C4-2B (cell line): ENCODE measurements around the gene CPN2.

Source experiments
- H3K27ac ChIP-seq: fragments of 450-650 bp; 2 replicates; pipeline ENCODE4 v1.5.1; 2017
- CTCF ChIP-seq: fragments of 450-650 bp; conservative IDR thresholded peaks from 2 replicates; pipeline ENCODE4 v1.5.1; 2017; ENCODE audit warnings: mild to moderate bottlenecking
- ZFX ChIP-seq: fragments of 450-650 bp; IDR thresholded peaks from 2 replicates; pipeline ENCODE4 v1.6.1; 2017

Gene CPN2

GRCh38 chr3:194343561-194343893 is 7.6 kb downstream of the CPN2 start:
- H3K27ac ChIP-seq, result no peak overlapping the region
- TF ChIP-seq ZFX (no peak), CTCF (no peak; the same call in 1 of the 2 replicates)

GRCh38 chr3:194342861-194343560 is 8.1 kb downstream of the CPN2 start:
- TF ChIP-seq ZFX, result no peak
- no peak for TF ChIP-seq CTCF
- no peak overlapping the region for H3K27ac ChIP-seq

- TF ChIP-seq ZFX, result no peak
- H3K27ac ChIP-seq, result no peak overlapping the region
Measured at GRCh38 chr3:194340757-194341400, 10.2 kb downstream of the CPN2 start.

GRCh38 chr3:194339840-194340239 is 11.3 kb downstream of the CPN2 start:
- no peak for TF ChIP-seq CTCF
- no peak for TF ChIP-seq ZFX

GRCh38 chr3:194339356-194339755 is 11.8 kb downstream of the CPN2 start:
- TF ChIP-seq ZFX, result no peak
- peak; percentile 25 for TF ChIP-seq CTCF
- H3K27ac ChIP-seq, result no peak overlapping the region

More at GRCh38 chr3:194339840-194340239, 11.3 kb downstream of the CPN2 start:
- H3K27ac ChIP-seq, result no peak overlapping the region

GRCh38 chr3:194337965-194338753 is 13.0 kb downstream of the CPN2 start:
- no peak overlapping the region for H3K27ac ChIP-seq
- TF ChIP-seq ZFX (no peak), CTCF (no peak)

- TF ChIP-seq ZFX (no peak), CTCF (no peak)
Measured at GRCh38 chr3:194336601-194337355, 14.3 kb downstream of the CPN2 start.

More at GRCh38 chr3:194336601-194337355, 14.3 kb downstream of the CPN2 start:
- no peak overlapping the region for H3K27ac ChIP-seq
